Stimulated activated CD4-positive, alpha-beta T cell treated with anti-CD3 and anti-CD28 coated beads, Interleukin-2, amount 100 ng/mL, for 48 hours (primary cell): ENCODE measurements around the gene ZNF239.
"Not testable (repeated sequence)": the region's sequence is repeated elsewhere in the genome, so short reads cannot be mapped to it uniquely, and the experiment has no call there.

Source experiments
- DNase-seq, 2 donors: peaks; one replicate each; pipeline ENCODE4 v3.0.0-alpha.2; 2020

Gene ZNF239

GRCh38 chr10:43576062-43576461 is 1.6 kb upstream of the ZNF239 start:
- DNase-seq, result no peak

- DNase-seq, result no peak
These were observed 490 bp upstream of the ZNF239 start for GRCh38 chr10:43574906-43575305.

GRCh38 chr10:43573250-43574000 is 991 bp downstream of the ZNF239 start:
- no peak for DNase-seq

- no peak for DNase-seq
These were observed 3.4 kb downstream of the ZNF239 start for GRCh38 chr10:43570971-43571370.

GRCh38 chr10:43569681-43570080 is 4.7 kb downstream of the ZNF239 start:
- DNase-seq, result no peak

GRCh38 chr10:43557214-43557613 is 17.2 kb downstream of the ZNF239 start:
- DNase-seq, result no peak

GRCh38 chr10:43543746-43544145 is 30.7 kb downstream of the ZNF239 start:
- not testable (repeated sequence) for DNase-seq

- no peak for DNase-seq
These were observed 49.8 kb downstream of the ZNF239 start for GRCh38 chr10:43524434-43525247.
